ENCODE measurements around the gene ZNF132.
A peak's percentile ranks its signal among the peaks of the same experiment; 100 is the strongest.
"Not testable (repeated sequence)": the region's sequence is repeated elsewhere in the genome, so short reads cannot be mapped to it uniquely, and the experiment has no call there.

Gene ZNF132

DNA sequence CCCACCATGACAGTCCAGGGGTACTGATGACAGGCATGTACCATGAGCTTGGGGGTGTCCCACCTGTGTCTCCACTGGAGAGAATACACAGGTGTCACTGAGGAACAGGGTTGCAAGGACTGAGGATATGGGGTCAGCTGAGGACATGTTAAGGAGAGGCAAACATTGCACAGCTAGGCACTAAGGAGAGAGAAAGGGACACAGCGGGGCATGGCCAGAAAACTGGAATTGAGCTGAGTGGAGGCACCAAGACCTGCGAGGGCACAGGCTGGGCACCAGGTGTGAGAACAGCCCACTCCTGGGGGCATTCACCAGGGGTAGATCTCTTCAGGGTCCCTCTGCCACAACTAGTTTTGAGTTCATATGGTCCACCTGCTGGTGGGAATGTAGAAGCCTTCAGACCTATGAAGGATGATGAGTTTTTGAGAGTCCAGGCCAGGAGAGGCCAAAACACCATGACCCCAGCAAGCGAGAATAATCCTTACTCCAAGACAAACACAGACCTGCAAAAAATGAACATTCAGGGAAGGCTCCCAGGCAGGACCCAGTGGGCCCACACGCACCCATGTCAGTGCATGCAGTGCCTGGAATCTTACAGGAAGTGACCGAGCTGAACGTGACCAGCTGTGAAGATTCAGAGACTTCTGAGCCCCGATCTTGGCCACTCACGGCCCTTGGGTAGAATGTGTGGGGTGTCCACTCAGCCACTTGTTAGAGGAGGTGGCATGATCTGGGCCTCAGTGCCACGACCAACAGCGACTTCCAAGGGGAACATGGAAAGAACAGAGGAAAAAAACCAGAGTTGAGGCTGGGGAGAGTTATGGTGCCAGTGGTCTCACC, 32.9 kb downstream of the ZNF132 start:
- no peak for DNase-seq (ENCODE audit: low spot score)

DNA sequence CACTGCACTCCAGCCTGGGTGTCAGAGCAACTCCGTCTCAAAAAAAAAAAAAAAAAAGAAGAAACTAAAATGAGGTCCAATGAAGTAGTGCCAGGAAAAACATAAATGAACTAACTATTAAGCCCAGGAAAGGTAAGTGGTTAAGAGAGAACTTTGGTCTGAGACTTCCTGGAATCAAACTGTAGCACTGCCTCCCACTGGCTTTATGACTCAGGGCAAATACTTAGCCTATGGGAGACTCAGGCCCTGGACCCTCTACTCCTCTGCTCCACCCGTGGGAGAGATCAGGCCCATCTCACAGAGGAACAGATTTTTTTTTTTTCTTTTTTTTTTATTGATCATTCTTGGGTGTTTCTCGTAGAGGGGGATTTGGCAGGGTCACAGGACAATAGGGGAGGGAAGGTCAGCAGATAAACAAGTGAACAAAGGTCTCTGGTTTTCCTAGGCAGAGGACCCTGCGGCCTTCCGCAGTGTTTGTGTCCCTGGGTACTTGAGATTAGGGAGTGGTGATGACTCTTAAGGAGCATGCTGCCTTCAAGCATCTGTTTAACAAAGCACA, 36.0 kb downstream of the ZNF132 start:
- not testable (repeated sequence) for DNase-seq (ENCODE audit: low spot score)

DNA sequence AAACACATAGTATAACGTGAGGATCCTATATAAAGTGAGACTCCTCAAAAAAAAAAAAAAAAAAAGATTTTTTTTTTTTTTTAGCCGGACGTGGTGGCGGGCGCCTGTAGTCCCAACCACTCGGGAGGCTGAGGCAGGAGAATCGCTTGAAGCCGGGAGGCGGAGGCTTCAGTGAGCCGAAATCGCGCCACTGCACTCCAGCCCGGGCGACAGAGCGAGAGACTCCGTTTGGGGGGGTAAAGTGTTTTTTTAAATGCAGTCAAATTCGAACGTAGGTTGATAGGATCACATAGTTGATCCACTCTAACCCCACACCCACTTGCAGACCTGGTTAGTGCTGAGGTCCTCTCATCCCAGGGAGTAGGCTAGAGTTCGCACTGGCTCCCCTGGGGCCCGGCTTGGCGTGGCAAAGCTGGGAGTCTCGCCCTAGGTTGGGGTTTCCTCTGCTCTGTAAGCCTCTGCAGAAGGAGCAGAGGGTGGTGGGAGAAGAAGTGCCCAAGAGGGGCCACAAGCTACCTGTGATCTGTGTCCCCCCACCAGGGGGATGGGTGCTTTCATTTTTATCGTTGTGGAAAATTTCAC, 38.0 kb downstream of the ZNF132 start:
- no peak for DNase-seq (ENCODE audit: low spot score)

DNA sequence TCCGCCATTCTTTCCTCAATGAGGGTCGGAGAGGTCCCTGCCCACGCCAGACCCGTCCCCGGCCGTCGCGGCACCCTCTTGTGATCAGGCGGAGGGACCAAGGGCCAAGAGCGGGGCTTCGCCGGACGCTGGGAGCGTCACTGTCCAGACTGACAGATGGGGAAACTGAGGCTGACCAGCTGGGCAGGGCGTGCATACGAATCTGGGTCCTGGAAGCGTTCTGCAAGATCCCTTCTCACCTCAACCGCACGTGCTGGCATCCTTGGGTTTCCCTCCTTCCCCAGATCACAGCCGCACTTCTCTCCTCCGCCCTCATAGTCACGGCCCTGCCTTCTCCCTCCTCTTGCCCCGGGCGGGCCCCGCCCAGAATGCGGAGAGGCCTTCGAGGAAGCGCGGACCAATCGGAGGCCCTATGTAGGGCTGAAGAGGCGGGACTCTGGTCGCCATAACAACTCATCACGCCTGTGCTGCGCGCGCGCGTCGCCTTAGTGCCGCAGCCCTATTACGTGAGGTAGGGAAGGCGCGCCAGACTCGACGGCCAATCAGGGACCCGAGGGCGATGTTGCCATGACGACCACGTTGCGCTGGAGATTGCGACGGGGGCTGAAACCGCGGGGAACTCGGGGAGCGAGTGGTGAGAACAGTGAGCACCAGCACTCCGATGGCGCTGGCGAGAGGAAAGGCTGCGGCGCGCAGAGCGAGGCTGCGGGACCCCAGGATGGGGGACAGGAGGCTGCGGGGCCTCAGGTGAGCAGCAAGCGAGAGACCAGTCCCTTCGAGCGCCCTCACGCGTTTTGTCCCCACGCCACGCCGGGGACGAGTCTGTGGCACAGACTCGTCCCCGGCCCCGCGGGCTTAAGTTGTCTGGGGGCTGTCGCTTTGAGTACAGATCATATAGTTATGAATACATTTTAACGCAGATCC, 38.8 kb downstream of the ZNF132 start:
- peak; percentile 99 for DNase-seq (ENCODE audit: low spot score)

DNA sequence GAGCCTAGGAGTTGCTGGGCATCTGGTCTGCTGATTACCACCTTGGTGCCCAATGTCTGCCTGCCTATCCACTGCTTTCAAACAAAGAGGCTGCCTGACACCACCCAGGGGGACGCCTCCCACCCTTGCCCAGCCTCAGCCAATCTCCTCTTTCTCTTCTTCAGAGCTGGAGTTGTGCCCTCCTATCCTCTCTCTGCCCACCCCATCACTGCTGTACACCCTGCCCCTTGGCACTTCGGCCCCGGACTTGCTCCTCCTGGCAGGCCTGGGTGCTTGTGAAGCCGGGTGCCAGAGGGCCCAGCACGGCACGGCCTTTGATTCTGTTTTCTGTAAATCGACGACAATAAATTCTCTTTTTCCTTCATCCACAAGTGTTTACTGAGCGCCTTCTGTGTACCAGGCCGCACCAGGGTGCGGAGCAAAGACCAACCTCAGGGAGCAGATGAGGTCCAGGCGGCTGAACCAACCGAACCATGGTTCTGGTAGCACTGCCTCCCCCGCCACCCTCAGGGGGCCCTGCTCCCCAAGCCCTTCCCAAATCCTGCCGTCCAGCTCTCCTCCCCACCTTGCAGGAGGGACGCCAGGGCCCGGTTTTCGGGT, 39.5 kb downstream of the ZNF132 start:
- no peak for DNase-seq (ENCODE audit: low spot score)

DNA sequence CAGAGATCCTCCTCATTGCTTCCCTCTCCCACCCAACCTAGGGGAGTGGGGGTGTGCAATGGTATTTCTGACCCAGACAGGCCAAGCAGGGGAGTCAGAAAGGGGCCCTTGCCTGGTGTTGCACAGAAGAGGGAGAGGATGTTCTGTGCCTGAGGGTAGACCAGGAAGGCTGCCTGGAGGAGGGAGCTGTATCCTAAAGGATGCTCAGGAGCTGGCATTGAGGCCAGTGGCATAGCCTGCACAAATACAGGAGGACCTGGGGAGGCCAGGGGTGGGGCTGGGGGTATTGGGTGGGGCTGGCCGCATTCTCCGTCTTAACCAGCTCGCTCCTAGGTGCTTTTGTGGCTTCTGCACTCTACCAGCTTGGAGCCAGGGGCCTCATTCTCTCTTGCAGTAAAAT, 40.0 kb downstream of the ZNF132 start:
- DNase-seq (ENCODE audit: low spot score), result no peak

DNA sequence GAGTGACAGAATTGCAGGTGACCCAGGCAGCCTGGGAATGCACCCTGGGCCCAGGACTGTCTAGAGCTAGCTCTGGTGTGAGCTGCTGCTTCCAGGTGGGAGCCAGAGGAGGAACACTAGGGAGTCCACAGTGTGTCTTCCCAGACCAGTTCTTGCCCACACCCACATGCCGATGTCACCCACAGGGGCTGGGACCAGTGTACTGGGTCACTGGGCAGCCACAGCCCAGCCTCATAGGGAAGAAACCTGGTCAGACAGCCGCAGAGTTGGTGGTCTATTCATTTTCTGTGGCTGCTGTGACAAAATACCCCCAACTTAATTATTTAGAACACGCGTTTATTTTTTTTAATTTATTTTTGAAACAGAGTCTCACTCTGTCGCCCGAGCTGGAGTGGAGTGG, 41.4 kb downstream of the ZNF132 start:
- DNase-seq (ENCODE audit: low spot score), result no peak

DNA sequence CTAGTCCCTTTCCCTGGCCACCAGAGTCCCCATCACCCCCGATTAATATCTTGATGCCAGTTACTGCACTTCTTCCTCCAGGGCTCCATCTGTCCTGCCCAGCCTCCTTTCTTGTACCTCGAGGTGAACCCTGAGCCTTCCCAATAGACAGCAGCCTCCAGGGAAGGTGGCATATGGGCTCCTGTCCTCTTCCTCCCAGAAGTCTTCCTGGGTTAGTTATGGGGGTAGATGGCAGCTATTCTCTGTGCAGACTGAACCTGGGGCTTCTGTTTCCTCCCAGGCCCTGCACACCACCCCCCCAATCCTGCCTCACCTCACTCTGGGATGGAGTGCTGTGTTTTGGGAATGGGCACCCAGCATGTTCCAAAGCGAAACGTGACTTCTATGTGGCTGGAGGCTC, 41.9 kb downstream of the ZNF132 start:
- DNase-seq (ENCODE audit: low spot score), result no peak

DNA sequence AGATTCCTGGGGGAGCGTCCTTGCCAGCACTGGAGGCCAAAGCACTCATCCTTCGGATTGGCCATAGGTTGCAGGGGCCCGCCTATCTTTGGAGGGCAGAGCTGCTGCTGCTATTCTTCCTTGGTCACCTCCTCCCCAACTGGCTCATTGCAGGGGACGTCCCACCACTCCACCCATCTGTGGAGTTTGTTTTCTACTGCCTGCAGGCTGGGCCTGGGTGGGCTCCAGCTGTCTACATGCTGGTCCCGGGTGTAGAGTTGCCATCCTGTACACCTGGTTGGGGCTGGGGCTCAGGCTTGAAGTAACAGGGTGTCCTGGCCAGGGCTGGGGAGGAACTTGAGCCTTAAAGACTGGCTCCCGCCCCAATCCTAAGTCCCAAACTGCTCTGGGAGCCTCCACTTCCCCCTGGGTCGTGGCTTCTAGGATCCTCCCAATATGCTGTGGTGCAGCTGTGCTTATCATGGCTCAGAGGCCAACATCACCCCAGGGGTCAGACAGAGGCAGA, 42.4 kb downstream of the ZNF132 start:
- no peak for DNase-seq (ENCODE audit: low spot score)

DNA sequence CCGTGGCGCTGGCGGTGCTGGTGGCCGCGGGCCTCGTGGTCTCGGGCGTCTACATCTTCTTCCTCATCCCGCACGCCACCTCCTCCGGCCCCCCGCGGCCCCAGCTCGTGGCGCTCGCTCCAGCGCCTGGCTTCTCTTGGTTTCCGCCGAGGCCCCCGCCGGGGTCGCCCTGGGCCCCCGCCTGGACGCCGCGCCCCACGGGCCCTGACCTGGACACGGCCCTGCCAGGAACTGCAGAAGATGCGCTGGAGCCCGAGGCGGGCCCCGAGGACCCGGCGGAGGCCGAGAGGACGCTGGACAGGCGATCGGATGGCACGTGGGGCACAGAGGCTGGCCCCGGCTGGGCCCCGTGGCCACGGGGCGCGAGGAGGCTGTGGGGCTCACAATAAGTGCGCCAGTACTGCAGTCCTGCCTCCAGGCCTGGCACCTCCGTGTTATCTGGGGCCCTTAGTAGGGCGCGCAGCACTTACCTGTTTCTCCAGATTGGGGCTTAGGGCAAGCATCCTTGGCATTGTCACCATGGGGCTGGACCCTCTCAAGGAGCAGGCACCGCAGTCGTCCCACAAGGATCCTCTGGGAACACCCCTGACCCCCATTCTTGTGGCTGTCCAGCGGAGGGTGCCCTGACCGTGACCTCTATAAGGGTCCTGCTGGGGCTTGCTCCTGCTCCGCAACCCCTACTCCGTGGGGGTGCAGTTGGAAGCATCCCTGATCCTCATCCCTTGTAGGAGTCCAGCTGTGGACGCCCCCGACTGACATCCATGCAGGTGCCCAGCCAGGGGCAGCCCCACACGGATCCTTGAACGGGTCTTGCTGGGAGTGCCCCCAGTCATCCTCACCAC, 43.0 kb downstream of the ZNF132 start:
- no peak for DNase-seq (ENCODE audit: low spot score)

DNA sequence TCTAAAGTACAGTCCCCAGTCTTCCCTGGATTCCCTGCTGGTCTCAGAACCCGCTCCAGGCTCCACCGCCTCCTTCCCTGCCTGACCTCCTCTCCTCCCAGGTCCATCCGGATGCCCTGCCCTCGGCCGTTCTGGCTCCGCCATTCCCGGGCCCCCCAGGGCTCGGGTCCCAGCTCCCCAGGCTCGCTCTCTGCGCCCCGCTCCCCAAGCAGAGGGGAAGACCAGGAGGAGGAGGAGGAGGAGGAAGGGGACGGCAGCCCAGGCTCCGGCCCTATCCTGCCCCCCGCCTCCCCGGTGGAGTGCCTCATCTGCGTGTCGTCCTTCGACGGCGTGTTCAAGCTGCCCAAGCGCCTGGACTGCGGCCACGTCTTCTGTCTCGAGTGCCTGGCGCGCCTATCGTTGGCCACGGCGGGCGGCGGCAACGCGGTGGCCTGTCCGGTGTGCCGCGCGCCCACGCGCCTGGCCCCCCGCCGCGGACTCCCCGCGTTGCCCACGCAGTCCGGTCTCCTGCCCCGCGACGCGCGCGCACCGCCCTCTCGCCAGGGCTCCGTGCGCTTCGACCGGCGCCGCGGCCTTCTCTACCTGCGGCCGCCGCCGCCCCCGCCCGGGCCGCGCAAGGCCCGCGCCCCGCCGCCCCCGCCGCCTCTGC, 43.9 kb downstream of the ZNF132 start:
- DNase-seq (ENCODE audit: low spot score), result no peak

DNA sequence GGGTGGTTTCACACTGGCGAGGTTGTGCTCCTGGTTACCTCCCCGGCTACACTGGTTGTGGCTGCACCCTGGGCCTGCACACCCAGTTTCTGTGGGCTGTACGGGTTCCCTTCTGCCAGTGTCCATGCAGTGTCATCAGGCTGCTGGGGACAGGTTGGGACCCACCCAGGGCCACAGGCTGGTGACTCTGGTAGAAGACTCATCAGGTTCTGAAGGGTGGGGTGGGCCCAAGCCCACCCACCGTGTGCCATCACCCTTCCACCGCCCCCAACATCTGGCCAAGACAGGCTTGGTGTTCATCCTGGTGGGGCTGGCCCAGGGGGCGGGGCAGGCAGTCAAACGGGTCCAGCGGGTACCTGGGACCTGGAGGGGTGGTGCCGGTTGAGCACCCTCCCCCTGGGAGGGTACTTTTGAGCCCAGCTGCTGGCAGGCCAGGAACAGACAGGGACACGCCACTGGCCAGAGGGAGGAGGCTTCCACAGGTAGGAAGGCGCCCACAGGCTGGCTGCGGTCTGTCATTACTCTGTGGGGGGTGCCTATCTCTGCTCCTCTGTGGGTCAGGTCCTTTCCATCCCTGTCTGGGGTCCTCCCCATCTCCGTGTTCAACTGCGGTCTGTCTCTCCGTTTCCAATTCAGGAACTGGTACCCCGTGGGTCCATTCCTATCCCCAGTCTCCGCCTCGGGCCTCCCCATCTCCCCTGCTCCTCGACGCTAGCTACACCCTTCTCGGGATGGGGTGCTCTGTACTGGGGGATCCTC, 44.6 kb downstream of the ZNF132 start, which contains the start of gene RNF225:
Gene RNF225 (plus strand): TSS at position 437 of the 759 bp plus-strand sequence. CDS start 434 bp downstream, outside the sequence.
- no peak for DNase-seq (ENCODE audit: low spot score)

DNA sequence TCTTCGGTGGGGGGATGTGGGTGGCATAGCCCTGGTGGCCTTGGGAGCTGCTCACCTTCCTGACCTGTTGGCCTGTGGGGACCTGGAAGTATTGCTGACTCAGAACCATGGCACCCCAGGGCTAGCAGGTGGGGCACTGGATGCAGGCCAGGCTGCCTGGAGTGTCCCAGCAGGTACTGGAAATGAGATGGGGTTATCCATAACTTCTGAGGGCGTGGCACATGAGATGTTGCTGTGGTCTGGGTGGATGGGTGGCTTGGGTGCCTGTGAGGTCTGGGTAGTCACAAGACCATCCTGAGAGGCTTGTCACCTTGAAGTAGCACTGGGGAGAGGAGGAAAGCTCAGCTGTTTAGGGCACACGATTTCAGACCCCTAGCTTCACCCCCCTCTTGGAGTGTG, 45.1 kb downstream of the ZNF132 start:
- no peak for DNase-seq (ENCODE audit: low spot score)

DNA sequence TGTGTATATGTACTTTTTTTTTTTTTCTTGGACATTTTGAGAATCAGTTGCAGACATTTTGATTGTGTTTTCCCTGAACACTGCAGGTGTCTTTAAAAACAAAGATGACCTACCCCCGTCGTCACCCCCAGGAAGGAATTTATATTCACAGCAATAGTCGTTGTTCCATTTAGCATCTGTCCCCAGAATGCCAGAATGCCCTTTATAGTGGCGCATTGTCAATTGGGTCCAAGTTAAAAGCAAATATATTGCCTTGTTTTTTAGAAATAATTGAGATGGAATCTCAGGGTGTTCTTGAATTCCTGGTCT, 46.3 kb downstream of the ZNF132 start:
- no peak for DNase-seq (ENCODE audit: low spot score)

DNA sequence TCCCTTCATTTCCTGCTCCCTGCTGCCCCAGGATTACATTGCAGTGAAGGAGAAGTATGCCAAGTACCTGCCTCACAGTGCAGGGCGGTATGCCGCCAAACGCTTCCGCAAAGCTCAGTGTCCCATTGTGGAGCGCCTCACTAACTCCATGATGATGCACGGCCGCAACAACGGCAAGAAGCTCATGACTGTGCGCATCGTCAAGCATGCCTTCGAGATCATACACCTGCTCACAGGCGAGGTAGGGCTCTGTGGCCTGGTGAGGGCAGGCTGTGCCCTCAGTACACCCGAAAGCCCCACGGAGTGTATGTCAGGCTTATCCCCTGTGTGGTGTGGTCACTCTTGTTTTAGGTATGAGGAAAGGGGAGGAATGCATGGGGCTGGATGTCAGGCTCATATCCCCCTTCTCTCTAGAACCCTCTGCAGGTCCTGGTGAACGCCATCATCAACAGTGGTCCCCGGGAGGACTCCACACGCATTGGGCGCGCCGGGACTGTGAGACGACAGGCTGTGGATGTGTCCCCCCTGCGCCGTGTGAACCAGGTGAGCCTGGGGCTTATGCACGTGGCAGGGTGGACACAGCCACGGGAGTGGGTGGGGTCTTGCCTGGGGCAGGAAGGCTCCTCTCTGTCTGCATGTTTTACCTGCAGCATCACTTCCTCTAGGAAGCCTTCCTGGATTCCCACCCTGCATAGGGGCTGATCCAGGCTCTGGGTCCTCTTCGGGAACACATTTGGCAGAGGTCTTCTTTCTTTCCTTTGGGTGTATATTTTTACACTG, 46.8 kb downstream of the ZNF132 start:
- DNase-seq (ENCODE audit: low spot score), result no peak

DNA sequence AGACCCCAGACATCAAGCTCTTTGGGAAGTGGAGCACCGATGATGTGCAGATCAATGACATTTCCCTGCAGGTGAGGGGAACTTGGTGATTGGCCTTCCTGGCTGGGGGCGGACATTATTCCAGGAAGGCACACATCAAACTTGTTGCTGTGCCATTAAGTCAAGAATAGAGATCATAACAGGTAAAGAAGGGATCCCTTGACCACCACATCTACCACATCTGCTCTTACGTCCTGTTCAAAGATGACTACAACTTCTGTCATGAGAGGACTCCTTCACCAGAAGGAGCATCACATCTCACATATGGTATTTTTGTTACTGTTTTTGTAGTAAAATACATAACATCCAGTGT, 51.8 kb downstream of the ZNF132 start:
- DNase-seq (ENCODE audit: low spot score), result no peak

DNA sequence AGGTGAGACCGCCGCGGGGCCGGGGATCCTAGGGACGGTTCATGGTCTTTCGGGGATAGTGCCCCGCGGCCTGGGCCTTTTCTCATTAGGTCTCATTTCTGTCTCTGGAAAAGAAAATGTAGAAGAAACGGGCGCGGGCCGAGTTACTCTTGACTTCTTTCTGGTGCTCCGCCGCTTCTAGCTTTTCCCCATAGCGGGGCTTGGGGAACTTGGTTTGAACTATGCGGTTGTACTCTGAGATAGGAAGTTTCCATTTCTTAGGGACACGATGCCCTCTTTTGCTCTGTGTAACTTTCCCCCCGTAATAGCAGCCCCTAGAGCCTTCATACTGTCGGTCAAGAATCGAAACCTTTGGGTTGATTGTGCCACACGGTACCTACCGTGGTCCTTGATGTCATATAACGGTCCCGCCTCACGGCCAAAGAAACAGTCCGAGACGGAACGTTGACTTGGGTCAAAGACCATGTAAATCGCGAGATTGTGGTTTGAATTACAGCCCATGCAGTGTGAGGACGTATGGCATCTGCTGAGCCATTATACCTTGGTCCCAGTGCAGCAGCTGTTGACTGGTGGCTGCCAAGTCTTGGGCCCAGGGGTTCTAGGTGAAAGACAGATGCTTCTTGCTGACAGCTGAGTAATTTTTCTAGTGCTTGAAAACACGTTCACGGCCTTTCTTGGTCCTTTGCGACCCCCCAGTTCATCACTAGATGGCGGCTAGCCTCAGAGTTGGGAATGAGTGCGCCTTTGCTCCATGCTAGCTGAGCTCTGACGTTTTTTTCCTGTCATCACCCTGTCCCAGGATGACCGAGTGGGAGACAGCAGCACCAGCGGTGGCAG, 52.4 kb downstream of the ZNF132 start:
- DNase-seq (ENCODE audit: low spot score), result no peak

All from kidney capillary endothelial cell (primary cell).